Measurements from ENCODE around the gene TSC2.

- TF ChIP-seq CTCF (IDR thresholded peaks at IDR 0.05) (no peak), POLR2A (IDR thresholded peaks at IDR 0.05) (no peak)
These were observed 25.1 kb downstream of the TSC2 start for GRCh38 chr16:2072926-2073325.
